Right lobe of liver (tissue), 4 donors: ENCODE data around the gene ZNF862.

Experiments
- POLR2A ChIP-seq: fragments of 450-650 bp; IDR thresholded peaks from one replicate; pipeline ENCODE4 v1.6.1; 2017; ENCODE audit warnings: antibody characterized with exemption, mild to moderate bottlenecking
- TF ChIP-seq, protein P1 (sequence below), 4 donors: fragments of 200-600 bp in 3 of 4; fragments of 450-650 bp in 1 of 4; IDR thresholded peaks; one replicate each; pipeline versions ENCODE4 v1.5.1 to v1.8.0; 2016 to 2022; ENCODE audit warnings: antibody characterized with exemption in 4 of 4, mild to moderate bottlenecking in 2 of 4
- donor health status: DM: no; HTN: no; CAD: no.
- donor health status: DM: no; HTN: no; CAD: no.
- donor health status: DM: no; HTN: yes; CAD: no.

GRCh38 chr7:149793261-149793660 lies 44.9 kb upstream of the ZNF862 start:
- TF ChIP-seq, protein P1, sequence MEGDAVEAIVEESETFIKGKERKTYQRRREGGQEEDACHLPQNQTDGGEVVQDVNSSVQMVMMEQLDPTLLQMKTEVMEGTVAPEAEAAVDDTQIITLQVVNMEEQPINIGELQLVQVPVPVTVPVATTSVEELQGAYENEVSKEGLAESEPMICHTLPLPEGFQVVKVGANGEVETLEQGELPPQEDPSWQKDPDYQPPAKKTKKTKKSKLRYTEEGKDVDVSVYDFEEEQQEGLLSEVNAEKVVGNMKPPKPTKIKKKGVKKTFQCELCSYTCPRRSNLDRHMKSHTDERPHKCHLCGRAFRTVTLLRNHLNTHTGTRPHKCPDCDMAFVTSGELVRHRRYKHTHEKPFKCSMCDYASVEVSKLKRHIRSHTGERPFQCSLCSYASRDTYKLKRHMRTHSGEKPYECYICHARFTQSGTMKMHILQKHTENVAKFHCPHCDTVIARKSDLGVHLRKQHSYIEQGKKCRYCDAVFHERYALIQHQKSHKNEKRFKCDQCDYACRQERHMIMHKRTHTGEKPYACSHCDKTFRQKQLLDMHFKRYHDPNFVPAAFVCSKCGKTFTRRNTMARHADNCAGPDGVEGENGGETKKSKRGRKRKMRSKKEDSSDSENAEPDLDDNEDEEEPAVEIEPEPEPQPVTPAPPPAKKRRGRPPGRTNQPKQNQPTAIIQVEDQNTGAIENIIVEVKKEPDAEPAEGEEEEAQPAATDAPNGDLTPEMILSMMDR (IDR thresholded peaks at IDR 0.05): no peak
- no peak for TF ChIP-seq POLR2A
